NCI-H2171 (cell line): Measurements from ENCODE around the gene NADSYN1.

Experiments
- DNase-seq: peaks from one replicate; lab custom pipeline; 2025; lab: John Stamatoyannopoulos, UW

Gene NADSYN1

GRCh38 chr11:71491531-71491930 lies 38.5 kb downstream of the NADSYN1 start:
- DNase-seq = no peak

GRCh38 chr11:71491940-71492339 lies 38.9 kb downstream of the NADSYN1 start:
- DNase-seq = no peak

- DNase-seq = no peak
Measured at GRCh38 chr11:71495286-71496230, 42.6 kb downstream of the NADSYN1 start.

- DNase-seq = no peak
Measured at GRCh38 chr11:71496421-71496820, 43.4 kb downstream of the NADSYN1 start.

GRCh38 chr11:71498091-71498490 lies 45.1 kb downstream of the NADSYN1 start:
- DNase-seq = no peak

- DNase-seq = no peak
Measured at GRCh38 chr11:71499125-71499524, 46.1 kb downstream of the NADSYN1 start.

- no peak for DNase-seq
Measured at GRCh38 chr11:71499546-71499945, 46.5 kb downstream of the NADSYN1 start.

GRCh38 chr11:71500601-71501021 lies 47.6 kb downstream of the NADSYN1 start:
- no peak for DNase-seq

GRCh38 chr11:71501071-71501985 lies 48.3 kb downstream of the NADSYN1 start:
- no peak for DNase-seq

GRCh38 chr11:71502026-71502425 lies 49.0 kb downstream of the NADSYN1 start:
- DNase-seq = no peak

- no peak for DNase-seq
Measured at GRCh38 chr11:71502871-71503435, 50.0 kb downstream of the NADSYN1 start.

- no peak for DNase-seq
Measured at GRCh38 chr11:71504531-71504930, 51.5 kb downstream of the NADSYN1 start.

GRCh38 chr11:71505001-71505400 lies 52.0 kb downstream of the NADSYN1 start:
- DNase-seq = no peak

GRCh38 chr11:71505781-71506180 lies 52.8 kb downstream of the NADSYN1 start:
- no peak for DNase-seq

GRCh38 chr11:71507102-71507501 lies 54.1 kb downstream of the NADSYN1 start:
- no peak for DNase-seq

- DNase-seq = no peak
Measured at GRCh38 chr11:71518506-71519471, 65.8 kb downstream of the NADSYN1 start.

GRCh38 chr11:71519546-71519945 lies 66.5 kb downstream of the NADSYN1 start:
- DNase-seq = no peak

- no peak for DNase-seq
Measured at GRCh38 chr11:71525188-71525937, 72.4 kb downstream of the NADSYN1 start.

GRCh38 chr11:71525938-71526495 lies 73.0 kb downstream of the NADSYN1 start:
- DNase-seq = no peak
